ENCODE measurements around the gene MAGEA9B.

DNA sequence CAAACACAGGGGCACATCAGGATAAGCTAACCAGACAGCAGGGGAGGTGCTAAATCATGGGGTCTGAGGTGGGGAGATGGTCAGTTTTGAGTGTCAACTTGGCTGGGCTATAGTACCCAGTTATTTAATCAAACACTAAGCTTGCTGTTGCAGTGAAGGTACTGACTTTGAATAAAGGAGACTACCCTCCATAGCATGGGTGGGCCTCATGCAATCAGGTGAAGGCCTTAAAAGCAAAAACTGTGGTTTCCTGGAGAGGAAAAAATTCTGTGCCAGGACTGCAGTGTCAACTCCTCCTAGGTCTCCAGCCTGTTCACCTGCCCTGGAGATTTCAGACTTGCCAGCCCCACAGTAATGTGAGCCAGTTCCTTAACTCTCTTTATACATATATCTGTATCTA, 20.4 kb upstream of the MAGEA9B start:
- TF ChIP-seq ARNTL (CRISPR knock-in tag; IDR thresholded peaks at IDR 0.05; ENCODE audit: borderline replicate concordance, low read depth) (no peak), ZFP30 (CRISPR knock-in tag; IDR thresholded peaks at IDR 0.05) (no peak), SNAI2 (CRISPR knock-in tag; IDR thresholded peaks at IDR 0.05) (no peak), GLIS3 (CRISPR knock-in tag; IDR thresholded peaks at IDR 0.05) (no peak), RARB (CRISPR knock-in tag; IDR thresholded peaks at IDR 0.05) (no peak), ESRRG (CRISPR knock-in tag; IDR thresholded peaks at IDR 0.05) (no peak)
- TF ChIP-seq, protein P1, sequence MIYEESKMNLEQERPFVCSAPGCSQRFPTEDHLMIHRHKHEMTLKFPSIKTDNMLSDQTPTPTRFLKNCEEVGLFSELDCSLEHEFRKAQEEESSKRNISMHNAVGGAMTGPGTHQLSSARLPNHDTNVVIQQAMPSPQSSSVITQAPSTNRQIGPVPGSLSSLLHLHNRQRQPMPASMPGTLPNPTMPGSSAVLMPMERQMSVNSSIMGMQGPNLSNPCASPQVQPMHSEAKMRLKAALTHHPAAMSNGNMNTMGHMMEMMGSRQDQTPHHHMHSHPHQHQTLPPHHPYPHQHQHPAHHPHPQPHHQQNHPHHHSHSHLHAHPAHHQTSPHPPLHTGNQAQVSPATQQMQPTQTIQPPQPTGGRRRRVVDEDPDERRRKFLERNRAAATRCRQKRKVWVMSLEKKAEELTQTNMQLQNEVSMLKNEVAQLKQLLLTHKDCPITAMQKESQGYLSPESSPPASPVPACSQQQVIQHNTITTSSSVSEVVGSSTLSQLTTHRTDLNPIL (CRISPR knock-in tag; IDR thresholded peaks at IDR 0.05; ENCODE audit: low read depth), result no peak
- TF ChIP-seq, protein P2, sequence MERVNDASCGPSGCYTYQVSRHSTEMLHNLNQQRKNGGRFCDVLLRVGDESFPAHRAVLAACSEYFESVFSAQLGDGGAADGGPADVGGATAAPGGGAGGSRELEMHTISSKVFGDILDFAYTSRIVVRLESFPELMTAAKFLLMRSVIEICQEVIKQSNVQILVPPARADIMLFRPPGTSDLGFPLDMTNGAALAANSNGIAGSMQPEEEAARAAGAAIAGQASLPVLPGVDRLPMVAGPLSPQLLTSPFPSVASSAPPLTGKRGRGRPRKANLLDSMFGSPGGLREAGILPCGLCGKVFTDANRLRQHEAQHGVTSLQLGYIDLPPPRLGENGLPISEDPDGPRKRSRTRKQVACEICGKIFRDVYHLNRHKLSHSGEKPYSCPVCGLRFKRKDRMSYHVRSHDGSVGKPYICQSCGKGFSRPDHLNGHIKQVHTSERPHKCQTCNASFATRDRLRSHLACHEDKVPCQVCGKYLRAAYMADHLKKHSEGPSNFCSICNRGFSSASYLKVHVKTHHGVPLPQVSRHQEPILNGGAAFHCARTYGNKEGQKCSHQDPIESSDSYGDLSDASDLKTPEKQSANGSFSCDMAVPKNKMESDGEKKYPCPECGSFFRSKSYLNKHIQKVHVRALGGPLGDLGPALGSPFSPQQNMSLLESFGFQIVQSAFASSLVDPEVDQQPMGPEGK (CRISPR knock-in tag; IDR thresholded peaks at IDR 0.05; ENCODE audit: borderline replicate concordance), result no peak
- TF ChIP-seq, protein P3, sequence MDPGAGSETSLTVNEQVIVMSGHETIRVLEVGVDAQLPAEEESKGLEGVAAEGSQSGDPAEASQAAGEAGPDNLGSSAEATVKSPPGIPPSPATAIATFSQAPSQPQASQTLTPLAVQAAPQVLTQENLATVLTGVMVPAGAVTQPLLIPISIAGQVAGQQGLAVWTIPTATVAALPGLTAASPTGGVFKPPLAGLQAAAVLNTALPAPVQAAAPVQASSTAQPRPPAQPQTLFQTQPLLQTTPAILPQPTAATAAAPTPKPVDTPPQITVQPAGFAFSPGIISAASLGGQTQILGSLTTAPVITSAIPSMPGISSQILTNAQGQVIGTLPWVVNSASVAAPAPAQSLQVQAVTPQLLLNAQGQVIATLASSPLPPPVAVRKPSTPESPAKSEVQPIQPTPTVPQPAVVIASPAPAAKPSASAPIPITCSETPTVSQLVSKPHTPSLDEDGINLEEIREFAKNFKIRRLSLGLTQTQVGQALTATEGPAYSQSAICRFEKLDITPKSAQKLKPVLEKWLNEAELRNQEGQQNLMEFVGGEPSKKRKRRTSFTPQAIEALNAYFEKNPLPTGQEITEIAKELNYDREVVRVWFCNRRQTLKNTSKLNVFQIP (CRISPR knock-in tag; IDR thresholded peaks at IDR 0.05; ENCODE audit: borderline replicate concordance, low read depth), result no peak

All from SK-N-SH treated with all-trans-retinoic acid at 6 μM for 48 hours (cell line).